Measurements from ENCODE around the gene LAMA4. TPM values are rescaled to one million over a fixed set of nuclear protein-coding genes. Genes with fewer than 3 reads are reported as not detected.

LAMA4 gene
- total RNA-seq, 4 donors from 2014 or later = 212 to 265 (median 238) TPM

GRCh38 chr6:112221981-112222852 lies 32.1 kb downstream of the LAMA4 start:
- TF ChIP-seq CTCF (IDR thresholded peaks at IDR 0.05; ENCODE audit: low read depth) = no peak

- no peak for TF ChIP-seq CTCF (IDR thresholded peaks at IDR 0.05; ENCODE audit: low read depth)
Observed at GRCh38 chr6:112221561-112221960, 32.8 kb downstream of the LAMA4 start.

- TF ChIP-seq CTCF (IDR thresholded peaks at IDR 0.05; ENCODE audit: low read depth) = no peak
Observed at GRCh38 chr6:112218563-112218962, 35.8 kb downstream of the LAMA4 start.

- TF ChIP-seq CTCF (IDR thresholded peaks at IDR 0.05; ENCODE audit: low read depth) = no peak
Observed at GRCh38 chr6:112216662-112217551, 37.5 kb downstream of the LAMA4 start.

GRCh38 chr6:112215488-112216284 lies 38.7 kb downstream of the LAMA4 start:
- TF ChIP-seq CTCF (IDR thresholded peaks at IDR 0.05; ENCODE audit: low read depth) = no peak

GRCh38 chr6:112214739-112215269 lies 39.6 kb downstream of the LAMA4 start:
- TF ChIP-seq CTCF (IDR thresholded peaks at IDR 0.05; ENCODE audit: low read depth) = no peak
